ENCODE measurements around the gene VPS37B. TPM values are rescaled to one million over a fixed set of nuclear protein-coding genes. Genes with fewer than 3 reads are reported as not detected.

VPS37B gene
- total RNA-seq, 1 experiment from 2014 or later, result 18.1 TPM

DNA sequence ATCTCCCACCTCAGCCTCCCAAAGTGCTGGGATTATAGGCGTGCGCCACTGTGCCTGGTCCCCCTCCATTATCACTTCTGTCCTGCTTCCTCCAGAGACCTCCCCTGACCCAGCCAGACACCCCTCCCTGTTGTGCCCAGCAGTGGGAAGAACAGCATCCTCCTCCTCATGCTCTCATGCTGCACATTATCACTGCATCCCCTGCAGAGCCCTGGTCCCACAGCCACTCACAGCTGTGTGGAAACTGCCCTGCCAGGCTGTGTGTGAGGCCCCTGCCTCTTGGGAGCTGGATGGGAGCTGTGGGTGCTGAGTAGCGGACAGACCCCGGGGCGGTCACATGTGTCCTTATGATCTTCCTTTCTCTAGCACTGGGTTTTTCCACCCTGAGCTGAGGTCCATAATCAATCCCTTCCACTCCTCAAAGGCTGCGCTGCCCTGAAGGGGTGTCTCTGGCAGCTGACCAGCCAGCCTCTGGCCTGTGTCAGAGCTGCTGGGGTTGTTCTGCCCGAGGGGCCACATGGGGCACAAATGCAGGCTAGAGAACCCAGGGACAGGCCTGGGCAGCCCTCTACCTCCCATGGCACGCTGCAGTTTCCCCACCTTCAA is 51.5 kb downstream of the VPS37B start:
- Mint-ChIP-seq H3K36me3 (no peaks in the 10 kb centered on the region), H3K4me3 (no peak overlapping the region), H3K4me1 (peaks cover 22% of the 10 kb centered on the region), H3K27ac (peak overlapping the region; percentile 53; the same call in 1 of the 2 replicates), H3K9me3 (no peaks in the 10 kb centered on the region), H3K27me3 (ENCODE audit: low read depth) (peaks cover under 1% of the 10 kb centered on the region)
- ChIA-PET CTCF (interaction anchor here (0.7 to 4.2 kb wide), 4 partner anchors 10 to 51 kb away, joined by 3 to 19 read pairs (median 4); partner anchors contain the start of gene HIP1R), POLR2A (no interaction called here)
- DNase-seq (ENCODE audit: low spot score) (no peak), ATAC-seq (no peak)
- no peak for TF ChIP-seq ZNF263 (CRISPR knock-in tag; IDR thresholded peaks at IDR 0.05; ENCODE audit: low read depth)
- TF ChIP-seq, protein P1, sequence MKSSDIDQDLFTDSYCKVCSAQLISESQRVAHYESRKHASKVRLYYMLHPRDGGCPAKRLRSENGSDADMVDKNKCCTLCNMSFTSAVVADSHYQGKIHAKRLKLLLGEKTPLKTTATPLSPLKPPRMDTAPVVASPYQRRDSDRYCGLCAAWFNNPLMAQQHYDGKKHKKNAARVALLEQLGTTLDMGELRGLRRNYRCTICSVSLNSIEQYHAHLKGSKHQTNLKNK (CRISPR knock-in tag; IDR thresholded peaks at IDR 0.05), result no peak
- TF ChIP-seq ELF4 (CRISPR knock-in tag; IDR thresholded peaks at IDR 0.05; ENCODE audit: low read depth), result no peak
- no peak for TF ChIP-seq STAT6 (CRISPR knock-in tag; conservative IDR thresholded peaks at IDR 0.05; ENCODE audit: low read depth)
- no peak for TF ChIP-seq ZNF423 (CRISPR knock-in tag; IDR thresholded peaks at IDR 0.05)
- no peak for TF ChIP-seq HMGXB4 (CRISPR knock-in tag; IDR thresholded peaks at IDR 0.05)
- TF ChIP-seq, protein P2, sequence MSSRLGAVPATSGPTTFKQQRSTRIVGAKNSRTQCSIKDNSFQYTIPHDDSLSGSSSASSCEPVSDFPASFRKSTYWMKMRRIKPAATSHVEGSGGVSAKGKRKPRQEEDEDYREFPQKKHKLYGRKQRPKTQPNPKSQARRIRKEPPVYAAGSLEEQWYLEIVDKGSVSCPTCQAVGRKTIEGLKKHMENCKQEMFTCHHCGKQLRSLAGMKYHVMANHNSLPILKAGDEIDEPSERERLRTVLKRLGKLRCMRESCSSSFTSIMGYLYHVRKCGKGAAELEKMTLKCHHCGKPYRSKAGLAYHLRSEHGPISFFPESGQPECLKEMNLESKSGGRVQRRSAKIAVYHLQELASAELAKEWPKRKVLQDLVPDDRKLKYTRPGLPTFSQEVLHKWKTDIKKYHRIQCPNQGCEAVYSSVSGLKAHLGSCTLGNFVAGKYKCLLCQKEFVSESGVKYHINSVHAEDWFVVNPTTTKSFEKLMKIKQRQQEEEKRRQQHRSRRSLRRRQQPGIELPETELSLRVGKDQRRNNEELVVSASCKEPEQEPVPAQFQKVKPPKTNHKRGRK (CRISPR knock-in tag; IDR thresholded peaks at IDR 0.05; ENCODE audit: borderline replicate concordance), result no peak
- no peak for TF ChIP-seq ESRRA (CRISPR knock-in tag; IDR thresholded peaks at IDR 0.05; ENCODE audit: borderline replicate concordance)
- no peak for TF ChIP-seq AFF4 (CRISPR knock-in tag; IDR thresholded peaks at IDR 0.05; ENCODE audit: borderline replicate concordance)
- TF ChIP-seq TCF7 (CRISPR knock-in tag; IDR thresholded peaks at IDR 0.05; ENCODE audit: low read depth), result no peak
- TF ChIP-seq, protein P3, sequence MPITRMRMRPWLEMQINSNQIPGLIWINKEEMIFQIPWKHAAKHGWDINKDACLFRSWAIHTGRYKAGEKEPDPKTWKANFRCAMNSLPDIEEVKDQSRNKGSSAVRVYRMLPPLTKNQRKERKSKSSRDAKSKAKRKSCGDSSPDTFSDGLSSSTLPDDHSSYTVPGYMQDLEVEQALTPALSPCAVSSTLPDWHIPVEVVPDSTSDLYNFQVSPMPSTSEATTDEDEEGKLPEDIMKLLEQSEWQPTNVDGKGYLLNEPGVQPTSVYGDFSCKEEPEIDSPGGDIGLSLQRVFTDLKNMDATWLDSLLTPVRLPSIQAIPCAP (CRISPR knock-in tag; IDR thresholded peaks at IDR 0.05), result no peak
- TF ChIP-seq AR (CRISPR knock-in tag; IDR thresholded peaks at IDR 0.05), result no peak
- TF ChIP-seq, protein P4, sequence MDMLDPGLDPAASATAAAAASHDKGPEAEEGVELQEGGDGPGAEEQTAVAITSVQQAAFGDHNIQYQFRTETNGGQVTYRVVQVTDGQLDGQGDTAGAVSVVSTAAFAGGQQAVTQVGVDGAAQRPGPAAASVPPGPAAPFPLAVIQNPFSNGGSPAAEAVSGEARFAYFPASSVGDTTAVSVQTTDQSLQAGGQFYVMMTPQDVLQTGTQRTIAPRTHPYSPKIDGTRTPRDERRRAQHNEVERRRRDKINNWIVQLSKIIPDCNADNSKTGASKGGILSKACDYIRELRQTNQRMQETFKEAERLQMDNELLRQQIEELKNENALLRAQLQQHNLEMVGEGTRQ (CRISPR knock-in tag; IDR thresholded peaks at IDR 0.05), result no peak
- TF ChIP-seq, protein P5, sequence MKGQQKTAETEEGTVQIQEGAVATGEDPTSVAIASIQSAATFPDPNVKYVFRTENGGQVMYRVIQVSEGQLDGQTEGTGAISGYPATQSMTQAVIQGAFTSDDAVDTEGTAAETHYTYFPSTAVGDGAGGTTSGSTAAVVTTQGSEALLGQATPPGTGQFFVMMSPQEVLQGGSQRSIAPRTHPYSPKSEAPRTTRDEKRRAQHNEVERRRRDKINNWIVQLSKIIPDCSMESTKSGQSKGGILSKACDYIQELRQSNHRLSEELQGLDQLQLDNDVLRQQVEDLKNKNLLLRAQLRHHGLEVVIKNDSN (CRISPR knock-in tag; IDR thresholded peaks at IDR 0.05), result no peak
- no peak for TF ChIP-seq SMAD4 (CRISPR knock-in tag; IDR thresholded peaks at IDR 0.05)
- TF ChIP-seq GABPB1 (CRISPR knock-in tag; IDR thresholded peaks at IDR 0.05), result no peak
- TF ChIP-seq SMAD3 (CRISPR knock-in tag; IDR thresholded peaks at IDR 0.05; ENCODE audit: borderline replicate concordance), result no peak
